Jurkat, Clone E6-1 (cell line): ENCODE results near the gene METTL1.

ENCODE experiments used
- DNase-seq: peaks from one replicate; pipeline ENCODE4 v3.0.0-alpha.2; 2011; ENCODE audit warnings: low read depth, low spot score
- H3K4me3 ChIP-seq: 2 replicates; pipeline ENCODE4 v1.5.1; 2011; ENCODE audit warnings: mild to moderate bottlenecking, low read length, control low read depth, moderate library complexity

The METTL1 gene

GRCh38 chr12:57718641-57719528 lies 53.0 kb downstream of the METTL1 start:
- no peak for DNase-seq
- H3K4me3 ChIP-seq = no peak overlapping the region
